HG02642 (cell line): ENCODE measurements around the gene ADI1.
"Not testable (repeated sequence)": the region's sequence is repeated elsewhere in the genome, so short reads cannot be mapped to it uniquely, and the experiment has no call there.

Source experiments
- ATAC-seq: cut with Tn5 transposase; IDR thresholded peaks from one replicate; pipeline ENCODE4 v1.9.1; 2021; ENCODE audit warnings: mild to moderate bottlenecking; ENCODE audit not compliant: unreplicated experiment, poor library complexity

ADI1 gene

DNA sequence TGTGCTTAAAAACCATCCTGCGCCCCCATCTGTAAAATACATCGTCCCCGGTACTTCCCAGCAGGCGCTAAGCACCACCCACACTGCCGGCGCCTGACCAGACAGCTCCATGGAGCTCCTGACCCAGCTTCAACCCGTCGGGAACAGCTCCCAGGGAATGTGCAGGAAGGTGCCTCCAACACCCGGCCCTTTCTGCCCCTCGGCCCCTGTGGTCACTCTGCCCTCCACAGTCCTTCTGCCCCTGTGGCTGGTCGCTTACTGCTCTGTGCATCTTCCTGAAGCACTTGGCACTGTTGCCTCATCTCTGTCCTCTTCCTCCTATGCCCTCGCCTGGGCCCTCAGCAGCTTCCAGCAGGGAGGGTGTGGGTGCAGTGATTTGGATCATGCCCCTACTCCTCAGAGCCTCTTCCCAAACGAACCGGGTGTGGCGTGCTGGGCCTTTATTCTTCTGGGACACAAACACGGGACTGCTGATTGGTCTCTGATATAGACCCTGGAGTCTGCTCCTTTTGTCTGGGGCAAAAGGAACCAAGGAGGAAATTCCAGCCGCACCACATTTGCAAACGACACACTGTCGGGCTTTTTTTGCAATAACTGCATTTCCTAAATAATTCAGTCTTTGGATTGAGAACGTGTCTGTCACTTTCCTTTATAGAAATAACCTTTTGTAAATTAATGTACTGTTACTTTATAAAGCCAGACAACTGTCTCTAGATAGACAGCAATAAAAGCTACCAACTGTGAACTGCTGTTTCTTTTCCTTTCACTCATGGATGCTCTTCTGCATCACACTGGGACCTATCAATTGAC is 65.9 kb downstream of the ADI1 start:
- no peak for ATAC-seq

DNA sequence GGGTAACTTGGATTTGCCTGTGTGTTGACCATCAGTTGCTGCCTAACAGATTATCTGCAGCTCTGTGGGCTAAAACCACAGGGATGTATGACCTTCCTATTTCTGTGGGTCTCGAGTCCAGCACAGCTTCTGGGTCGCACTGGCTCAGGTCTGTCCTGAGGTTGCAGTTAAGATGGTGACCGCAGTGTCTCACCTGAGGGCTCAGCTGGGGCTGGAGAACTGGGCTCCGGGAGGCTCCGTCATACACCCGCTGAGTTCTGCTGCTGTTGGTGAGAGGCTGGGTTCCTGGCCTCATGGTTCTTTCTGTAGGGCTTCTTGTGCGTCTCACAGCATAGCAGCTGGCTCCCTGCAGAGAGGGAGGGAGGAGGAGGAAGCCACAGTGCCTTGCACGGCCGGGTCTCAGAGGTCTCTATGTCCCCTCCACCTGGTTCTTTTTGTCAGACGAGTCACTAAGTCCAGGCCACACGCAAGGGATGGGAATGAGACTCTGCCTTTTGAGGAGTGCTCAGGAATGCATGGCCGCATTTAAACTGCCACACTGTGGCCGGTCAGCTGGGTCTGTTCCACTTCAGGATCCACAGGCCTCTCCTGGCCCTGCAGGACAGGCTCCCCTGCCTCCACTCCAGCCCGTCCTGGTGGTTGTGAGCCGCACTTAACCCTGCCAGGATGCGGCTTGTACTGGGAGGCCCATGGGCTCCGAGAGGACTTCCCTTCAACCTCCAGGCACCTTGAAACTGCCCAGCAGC is 67.2 kb downstream of the ADI1 start:
- ATAC-seq = no peak

DNA sequence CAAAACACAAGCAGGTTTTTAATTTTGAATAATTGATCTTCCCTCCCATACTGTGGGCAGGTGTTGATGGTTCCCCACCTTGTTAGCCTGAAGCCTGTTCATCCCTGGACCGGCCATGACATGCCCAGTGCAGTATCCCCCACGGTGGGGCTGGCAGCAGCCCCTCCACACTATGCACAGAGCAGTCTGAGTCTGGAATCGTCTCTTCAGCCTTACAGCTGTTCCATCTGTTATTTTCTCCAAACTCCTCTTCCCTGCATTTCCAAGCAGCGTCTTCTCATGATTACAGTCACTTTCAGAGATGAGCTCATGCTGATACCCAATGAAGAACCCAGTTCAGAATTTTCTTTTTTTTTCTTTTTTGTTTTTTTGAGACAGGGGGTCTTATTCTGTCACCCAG is 68.2 kb downstream of the ADI1 start:
- ATAC-seq = no peak

DNA sequence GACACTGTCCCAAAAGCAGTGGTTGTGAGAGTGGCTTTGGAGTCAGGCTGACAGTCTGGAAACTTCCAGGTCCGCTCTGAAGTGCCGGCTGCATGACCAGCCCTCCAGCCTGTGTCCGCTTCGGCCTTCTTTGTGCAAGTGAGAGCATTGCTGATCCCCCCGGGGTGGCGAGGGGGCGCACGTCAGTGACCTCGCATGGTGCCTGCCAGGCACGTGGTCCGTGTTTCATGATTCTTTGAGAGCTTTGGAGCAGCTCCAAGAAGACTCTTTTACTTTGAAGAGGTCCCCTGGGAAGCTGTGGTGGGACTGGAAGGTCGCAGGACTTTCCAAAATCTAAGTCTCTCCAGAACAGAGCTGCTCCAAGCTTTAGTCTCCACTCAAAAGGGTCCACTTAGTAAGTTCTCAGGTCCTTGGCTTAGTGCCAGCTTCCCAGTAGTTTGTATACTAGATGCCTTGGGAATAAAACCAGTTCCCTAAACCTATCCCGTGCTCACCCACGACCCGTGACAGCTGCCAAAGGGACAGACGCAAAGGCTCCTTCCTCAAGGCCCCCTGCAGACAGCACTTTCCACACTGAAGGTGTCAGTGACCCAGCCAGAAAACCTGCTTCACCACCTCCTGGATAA is 68.8 kb downstream of the ADI1 start:
- no peak for ATAC-seq

DNA sequence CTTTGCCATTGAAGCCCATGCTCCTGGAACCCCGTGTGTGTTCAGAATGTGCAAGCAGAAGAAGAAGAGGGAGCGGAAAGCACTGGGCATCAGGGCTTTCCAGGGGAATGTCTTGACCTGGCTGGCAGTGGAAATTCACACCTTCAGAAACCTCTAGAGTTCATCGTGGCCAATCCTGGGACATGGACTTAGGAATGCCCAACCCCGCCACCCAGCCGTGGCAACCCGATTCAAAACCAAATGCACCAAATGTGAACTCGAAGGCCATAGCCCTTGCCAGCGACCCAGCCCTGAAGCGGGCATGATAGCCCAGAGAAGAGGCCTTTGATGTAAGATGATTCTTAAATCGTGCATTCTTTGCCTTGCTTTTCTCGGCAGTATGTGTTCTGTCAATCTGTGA is 69.4 kb downstream of the ADI1 start:
- ATAC-seq = no peak

DNA sequence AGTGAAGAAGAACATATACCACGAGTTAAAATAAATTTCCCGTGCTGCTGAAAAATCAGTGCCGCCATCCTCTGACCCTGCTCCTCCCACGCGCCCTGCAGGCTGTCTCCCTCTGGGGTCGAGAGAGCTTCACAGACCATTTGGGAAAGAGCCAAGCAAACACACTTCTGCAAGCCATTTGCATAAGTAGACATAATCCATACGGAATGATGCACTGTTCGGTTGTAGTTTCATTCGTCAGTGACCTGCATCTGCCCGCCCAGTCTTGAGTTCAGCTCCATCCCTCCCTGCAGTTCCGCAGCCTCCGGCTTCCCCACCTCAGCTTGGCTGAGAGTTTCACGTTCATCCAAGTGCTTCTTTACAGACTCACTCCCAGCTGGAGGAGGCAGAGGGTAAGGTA is 70.2 kb downstream of the ADI1 start:
- no peak for ATAC-seq

DNA sequence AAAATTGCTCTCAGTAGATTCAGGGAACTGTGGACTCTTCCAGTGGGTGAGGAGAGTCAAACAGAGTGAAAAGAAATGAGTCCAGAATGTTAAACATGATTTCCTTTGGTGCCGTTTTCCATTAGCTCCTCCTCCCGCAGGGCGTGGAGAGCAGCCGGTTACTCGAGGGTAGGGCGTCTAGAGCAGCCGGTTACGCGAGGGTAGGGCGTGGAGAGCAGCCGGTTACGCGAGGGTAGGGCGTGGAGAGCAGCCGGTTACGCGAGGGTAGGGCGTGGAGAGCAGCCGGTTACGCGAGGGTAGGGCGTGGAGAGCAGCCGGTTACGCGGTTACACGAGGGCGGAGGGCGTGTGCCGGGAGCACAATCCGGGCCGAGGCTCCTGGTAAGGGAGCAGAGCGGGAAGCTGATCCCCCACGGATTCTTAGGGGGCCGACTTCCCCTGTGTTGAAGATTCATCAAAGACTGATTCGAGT is 70.9 kb downstream of the ADI1 start:
- ATAC-seq = not testable (repeated sequence)

DNA sequence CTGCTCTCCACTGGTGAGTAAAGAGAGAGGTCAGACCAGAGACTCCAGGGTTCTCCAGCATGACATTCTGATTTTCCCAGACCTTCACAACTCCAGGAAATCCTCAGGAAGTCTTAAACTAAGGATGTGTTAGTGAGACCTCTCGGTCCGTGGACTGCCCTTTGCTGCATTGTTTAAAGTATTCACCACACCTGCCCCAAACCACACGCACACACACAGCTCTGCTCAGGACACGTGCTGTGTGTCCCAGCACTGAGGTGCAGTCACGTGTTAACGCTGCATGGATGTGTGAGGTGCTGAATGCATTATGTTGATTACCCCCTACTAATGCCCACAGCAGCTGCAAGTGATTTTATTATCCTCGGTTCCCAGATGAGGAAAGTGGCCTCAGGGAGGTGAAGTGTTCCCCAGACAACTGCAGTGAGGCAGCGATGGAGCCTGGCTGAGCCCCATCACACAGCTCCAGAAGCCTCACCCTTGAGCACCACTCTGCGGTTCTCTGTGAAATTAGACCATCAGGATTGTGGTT is 71.5 kb downstream of the ADI1 start:
- no peak for ATAC-seq
